Esophagus muscularis mucosa (tissue), 4 donors: Measurements from ENCODE around the gene IZUMO4. TPM values are rescaled to one million over a fixed set of nuclear protein-coding genes. Genes with fewer than 3 reads are reported as not detected.
A peak's percentile ranks its signal among the peaks of the same experiment; 100 is the strongest.

Experiments
- DNase-seq: peaks from one replicate; pipeline ENCODE4 v3.0.0-alpha.2; 2017; ENCODE audit errors: extremely low spot score
- H3K27ac ChIP-seq, 4 donors: fragments of 200-600 bp; sonication (generic); replicated peaks in 1 of 4; 1 replicate in 3 of 4; 2 replicates in 1 of 4; pipeline ENCODE4 v1.5.1; 2016 to 2019; ENCODE audit warnings: mild to moderate bottlenecking in 1 of 4
- H3K27me3 ChIP-seq, 4 donors: fragments of 200-600 bp; sonication (generic); one replicate each; pipeline versions ENCODE4 v1.5.1 to v1.6.0; 2016 to 2019
- H3K36me3 ChIP-seq, 4 donors: fragments of 200-600 bp; sonication (generic); one replicate each; pipeline ENCODE4 v1.5.1; 2016 to 2019
- H3K4me1 ChIP-seq, 4 donors: fragments of 200-600 bp; sonication (generic); one replicate each; pipeline ENCODE4 v1.5.1; 2016 to 2019
- H3K4me3 ChIP-seq, 4 donors: fragments of 200-600 bp; sonication (generic); 1 replicate in 2 of 4; 2 replicates in 2 of 4; pipeline ENCODE4 v1.5.1; 2016 to 2019; ENCODE audit warnings: mild to moderate bottlenecking in 4 of 4, moderate library complexity in 1 of 4
- H3K9me3 ChIP-seq, 4 donors: fragments of 200-600 bp; sonication (generic); 1 replicate in 3 of 4; 2 replicates in 1 of 4; pipeline ENCODE4 v1.5.1; 2016 to 2019
- CTCF ChIP-seq, 3 experiments: fragments of 200-600 bp in 2 of 3; fragments of 450-650 bp in 1 of 3; sonication (generic) in 2 of 3; IDR thresholded peaks; one replicate each; pipeline ENCODE4 v1.5.1; 2017 to 2019; ENCODE audit warnings: antibody characterized with exemption in 3 of 3, mild to moderate bottlenecking in 2 of 3, moderate library complexity in 1 of 3
- EP300 ChIP-seq: sonication (generic); formaldehyde crosslinking; IDR thresholded peaks from one replicate; pipeline ENCODE4 v1.6.1; 2017; ENCODE audit warnings: antibody characterized with exemption
- POLR2A ChIP-seq: fragments of 450-650 bp; IDR thresholded peaks from one replicate; pipeline ENCODE4 v1.6.1; 2017; ENCODE audit warnings: antibody characterized with exemption, moderate library complexity, mild to moderate bottlenecking, low read depth
- POLR2AphosphoS5 ChIP-seq, 2 donors: sonication (generic); formaldehyde crosslinking; IDR thresholded peaks; one replicate each; pipeline ENCODE4 v1.6.1; 2017; ENCODE audit warnings: antibody characterized with exemption in 2 of 2
- WGBS: methylation state at CpG from one replicate; pipeline ENCODE4 v1.1.5; 2018; 5-methylcytosine and 5-hydroxymethylcytosine counted together
- intact Hi-C: fragments of 100-400 bp; cut with DNase I; formaldehyde crosslinking; loops from one replicate; pipeline ENCODE4 v1.15.1; 2023
- total RNA-seq, 4 donors: library from RNA; depleted of rRNA; stranded (reverse); fragments of >200 nt; gene quantifications; one replicate each; pipeline versions ENCODE4 v1.1.0 to v1.2.1, GENCODE V29; 2016

The IZUMO4 gene
- total RNA-seq, 4 donors from 2014 or later, result 1.9 to 6.0 (median 3.9) TPM

DNA sequence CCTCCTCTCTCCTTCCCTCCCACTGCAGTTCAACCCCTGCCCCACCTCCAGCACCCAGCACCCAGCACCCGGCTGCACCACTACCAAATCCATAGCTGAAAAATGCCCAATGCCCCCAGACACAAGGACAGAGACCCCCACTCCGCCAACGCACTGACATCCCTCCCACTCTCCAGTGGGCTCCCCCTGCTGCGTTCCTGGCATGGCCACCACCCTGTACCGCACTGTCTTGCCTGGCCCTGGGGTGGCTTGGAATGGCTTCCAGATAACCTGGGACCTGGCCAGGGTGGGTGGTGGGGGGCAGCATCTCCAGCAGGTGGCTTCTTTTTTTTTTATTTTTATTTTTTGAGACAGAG lies 39.9 kb upstream of the IZUMO4 start:
- TF ChIP-seq EP300 (no peak), POLR2AphosphoS5 (IDR thresholded peaks at IDR 0.05) (no peak), CTCF (IDR thresholded peaks at IDR 0.05) (no peak), POLR2A (no peak)
- WGBS, result 52% methylated on average over 5 of the region's 5 CpGs
- intact Hi-C loops, result no loop called here
- H3K36me3 ChIP-seq, result no peaks in the 10 kb centered on the region
- peak overlapping the region; percentile 99 to 100 (median 100) for H3K27ac ChIP-seq
- no peak overlapping the region for H3K4me3 ChIP-seq
- no peaks in the 10 kb centered on the region for H3K9me3 ChIP-seq
- H3K27me3 ChIP-seq, result no peaks in the 10 kb centered on the region
- no peak for DNase-seq
- peaks cover 63 to 93% (median 91%) of the 10 kb centered on the region in 4 donors for H3K4me1 ChIP-seq

GRCh38 chr19:2057484-2058469 lies 38.9 kb upstream of the IZUMO4 start:
- Histone ChIP-seq H3K4me1 (peaks cover 63 to 94% (median 92%) of the 10 kb centered on the region in 4 donors), H3K36me3 (no peaks in the 10 kb centered on the region), H3K4me3 (no peak overlapping the region), H3K27ac (peak overlapping the region; percentile 99 to 100 (median 100)), H3K27me3 (no peaks in the 10 kb centered on the region), H3K9me3 (no peaks in the 10 kb centered on the region)
- DNase-seq, result no peak
- TF ChIP-seq EP300 (no peak), POLR2AphosphoS5 (IDR thresholded peaks at IDR 0.05) (no peak), POLR2A (no peak), CTCF (IDR thresholded peaks at IDR 0.05) (no peak)
- intact Hi-C loops, result no loop called here
- WGBS, result 80% methylated on average over 12 of the region's 23 CpGs

- WGBS, result 89% methylated on average over 27 of the region's 27 CpGs
- TF ChIP-seq POLR2A (no peak), CTCF (IDR thresholded peaks at IDR 0.05) (no peak), POLR2AphosphoS5 (IDR thresholded peaks at IDR 0.05) (no peak), EP300 (no peak)
- peak overlapping the region in 3 of 4 donors; percentile 73 to 81 (median 75) for H3K4me3 ChIP-seq
Measured at GRCh38 chr19:2058570-2059421, 37.9 kb upstream of the IZUMO4 start.

GRCh38 chr19:2059422-2060201 lies 37.1 kb upstream of the IZUMO4 start:
- intact Hi-C loops, result no loop called here
- H3K36me3 ChIP-seq, result no peaks in the 10 kb centered on the region
- no peaks in the 10 kb centered on the region for H3K9me3 ChIP-seq
- no peak for TF ChIP-seq CTCF (IDR thresholded peaks at IDR 0.05)
- TF ChIP-seq EP300, result no peak
- peak; percentile 64 to 69 for TF ChIP-seq POLR2AphosphoS5 (IDR thresholded peaks at IDR 0.05)
- TF ChIP-seq POLR2A, result peak; percentile 3
- no peak for DNase-seq
- peak overlapping the region; percentile 99 to 100 (median 100) for H3K27ac ChIP-seq
- H3K4me1 ChIP-seq, result peaks cover 61 to 92% (median 88%) of the 10 kb centered on the region in 4 donors
- H3K4me3 ChIP-seq, result peak overlapping the region; percentile 73 to 82 (median 78)
- H3K27me3 ChIP-seq, result no peaks in the 10 kb centered on the region
- WGBS, result 61% methylated on average over 14 of the region's 24 CpGs

More at GRCh38 chr19:2058570-2059421, 37.9 kb upstream of the IZUMO4 start:
- Histone ChIP-seq H3K36me3 (no peaks in the 10 kb centered on the region), H3K27me3 (no peaks in the 10 kb centered on the region), H3K9me3 (no peaks in the 10 kb centered on the region), H3K4me1 (peaks cover 63 to 92% (median 88%) of the 10 kb centered on the region in 4 donors), H3K27ac (peak overlapping the region; percentile 99 to 100 (median 100))
- DNase-seq, result no peak
- intact Hi-C loops, result no loop called here
